Endothelial cell of umbilical vein (primary cell): Measurements from ENCODE around the gene LRRC7. TPM values are rescaled to one million over a fixed set of nuclear protein-coding genes. Genes with fewer than 3 reads are reported as not detected.

Experiments
- BruUV-seq: library from RNA; stranded (reverse); fragments of 400-500 nt; replicated peaks from 2 replicates; lab custom pipeline; 2021; lab: Mats Ljungman, UMichigan
- CTCF ChIA-PET: fragments of 300-600, 350-600 bp; sonication (Branson Sonifier 250); formaldehyde crosslinking; loops from one replicate; lab custom pipeline; 2021; ENCODE audit warnings: antibody characterized with exemption, inconsistent platforms; lab: Charles Lee
- POLR2A ChIA-PET: fragments of 300-600, 350-600 bp; sonication (Branson Sonifier 250); formaldehyde crosslinking; loops from one replicate; lab custom pipeline; 2021; ENCODE audit warnings: antibody characterized with exemption, inconsistent platforms; lab: Charles Lee
- DNase-seq: peaks from one replicate; pipeline ENCODE4 v3.0.0-alpha.2; 2011; ENCODE audit warnings: low read depth, low spot score
- FAIRE-seq: peaks from 2 replicates; lab custom pipeline; 2011; peaks lifted over from hg19 to GRCh38; lab: Jason Lieb, UNC
- H2AFZ ChIP-seq: 2 replicates; pipeline ENCODE4 v1.6.0; 2012; ENCODE audit warnings: low read depth, low read length, control low read depth, inconsistent platforms
- H3K27ac ChIP-seq: 2 replicates; pipeline ENCODE4 v1.5.1; 2011; ENCODE audit warnings: low read depth, mild to moderate bottlenecking, control low read depth, low read length, moderate library complexity; ENCODE audit not compliant: insufficient read depth
- H3K27me3 ChIP-seq, 2 experiments: 2 replicates each; pipeline versions ENCODE4 v1.6.0 to v1.6.1; 2011; ENCODE audit warnings: low read length in 2 of 2, mixed read lengths in 1 of 2; ENCODE audit not compliant: control insufficient read depth in 2 of 2, insufficient read depth in 2 of 2
- H3K36me3 ChIP-seq, 2 experiments: 2 replicates in 1 of 2; 3 replicates in 1 of 2; pipeline ENCODE4 v1.5.1; 2011; ENCODE audit warnings: low read length in 2 of 2, mild to moderate bottlenecking in 1 of 2, moderate library complexity in 1 of 2; ENCODE audit not compliant: control insufficient read depth in 2 of 2, insufficient read depth in 2 of 2; ENCODE audit errors: extremely low read depth in 1 of 2
- H3K4me1 ChIP-seq: 3 replicates; pipeline ENCODE4 v1.5.1; 2011; ENCODE audit warnings: mild to moderate bottlenecking, low read length; ENCODE audit not compliant: control insufficient read depth, insufficient read depth; ENCODE audit errors: extremely low read depth
- H3K4me2 ChIP-seq: 2 replicates; pipeline ENCODE4 v1.6.1; 2011; ENCODE audit warnings: low read length, control low read depth, mixed read lengths; ENCODE audit not compliant: insufficient read depth
- H3K4me3 ChIP-seq, 3 experiments: fragments of 200-600 bp in 1 of 3; sonication (generic), shearing (Covaris generic) in 1 of 3; replicated peaks in 1 of 3; 2 replicates each; pipeline ENCODE4 v1.5.1; 2011 to 2016; ENCODE audit warnings: control low read depth in 3 of 3, low read length in 3 of 3, mild to moderate bottlenecking in 2 of 3, inconsistent platforms in 1 of 3, low read depth in 1 of 3, moderate library complexity in 1 of 3; ENCODE audit not compliant: insufficient read depth in 1 of 3
- H3K79me2 ChIP-seq: 2 replicates; pipeline ENCODE4 v1.6.0; 2012; ENCODE audit warnings: low read length, inconsistent platforms; ENCODE audit not compliant: control insufficient read depth, insufficient read depth
- H3K9ac ChIP-seq: replicated peaks from 2 replicates; pipeline ENCODE3; 2011; ENCODE audit warnings: low read length, control low read depth; ENCODE audit not compliant: insufficient read depth; ENCODE audit errors: extremely low read depth
- H3K9me1 ChIP-seq: replicated peaks from 3 replicates; pipeline ENCODE4 v1.6.0; 2011; ENCODE audit warnings: mild to moderate bottlenecking, low read length; ENCODE audit not compliant: control insufficient read depth, insufficient read depth; ENCODE audit errors: extremely low read depth
- H3K9me3 ChIP-seq: replicated peaks from 2 replicates; pipeline ENCODE4 v1.5.1; 2012; ENCODE audit warnings: low read length, inconsistent platforms; ENCODE audit not compliant: control insufficient read depth, insufficient read depth
- H4K20me1 ChIP-seq: replicated peaks from 2 replicates; pipeline ENCODE3; 2011; ENCODE audit warnings: mild to moderate bottlenecking, low read length; ENCODE audit not compliant: control insufficient read depth, insufficient read depth; ENCODE audit errors: extremely low read depth
- CTCF ChIP-seq, 2 donors: IDR thresholded peaks; 1 replicate in 1 of 2; 2 replicates in 1 of 2; pipeline ENCODE4 v1.5.1; 2011; ENCODE audit warnings: low read length in 2 of 2, mild to moderate bottlenecking in 2 of 2, moderate library complexity in 2 of 2, control low read depth in 1 of 2, inconsistent platforms in 1 of 2, low read depth in 1 of 2; ENCODE audit not compliant: insufficient read depth in 1 of 2; ENCODE audit errors: extremely low read depth in 1 of 2
- EZH2 ChIP-seq: IDR thresholded peaks from 2 replicates; pipeline ENCODE4 v1.6.1; 2012; ENCODE audit warnings: borderline replicate concordance, low read depth, mild to moderate bottlenecking, moderate library complexity, low read length, inconsistent platforms; ENCODE audit not compliant: severe bottlenecking
- FOS ChIP-seq: IDR thresholded peaks from 2 replicates; pipeline ENCODE4 v1.6.1; 2011; ENCODE audit warnings: mild to moderate bottlenecking, low read length, moderate library complexity, borderline replicate concordance; ENCODE audit not compliant: insufficient read depth
- GATA2 ChIP-seq: IDR thresholded peaks from 2 replicates; pipeline ENCODE4 v1.7.0; 2011; ENCODE audit warnings: low read depth, mild to moderate bottlenecking, moderate library complexity, mixed read lengths, low read length; ENCODE audit not compliant: insufficient read length, insufficient read depth
- JUN ChIP-seq: IDR thresholded peaks from 2 replicates; pipeline ENCODE4 v1.6.1; 2011; ENCODE audit warnings: borderline replicate concordance, low read depth; ENCODE audit not compliant: insufficient read length, insufficient read depth
- MAX ChIP-seq: IDR thresholded peaks from 2 replicates; pipeline ENCODE4 v1.6.1; 2011; ENCODE audit not compliant: insufficient read depth, insufficient read length
- MYC ChIP-seq: IDR thresholded peaks from one replicate; pipeline ENCODE4 v1.6.1; 2011; ENCODE audit warnings: mild to moderate bottlenecking, low read depth, low read length
- POLR2A ChIP-seq: IDR thresholded peaks from 2 replicates; pipeline ENCODE4 v1.6.1; 2012; ENCODE audit warnings: low read depth, mild to moderate bottlenecking, control low read depth, low read length
- POLR2AphosphoS5 ChIP-seq: IDR thresholded peaks from 2 replicates; pipeline ENCODE4 v1.6.1; 2012; ENCODE audit warnings: low read depth, mild to moderate bottlenecking, control low read depth, low read length, moderate library complexity; ENCODE audit not compliant: insufficient read depth
- dilution Hi-C: fragments of 300-500 bp; cut with MboI; formaldehyde crosslinking; loops from one replicate; pipeline ENCODE4 v1.15.0; 2019; ENCODE audit warnings: low sequenced_read_pairs; ENCODE audit not compliant: extremely low pct_ligation_motif_present
- intact Hi-C: fragments of 100-400 bp; cut with micrococcal nuclease; formaldehyde crosslinking; loops from one replicate; pipeline ENCODE4 v1.10.0; 2022
- polyA plus RNA-seq, 4 experiments: library from polyadenylated mRNA; depleted of rRNA in 3 of 4; stranded (reverse) in 3 of 4; unstranded in 1 of 4; fragments of >200 nt; gene quantifications; 2 replicates each; pipeline versions ENCODE4 v1.2.1 to v1.2.3, GENCODE V29; 2011 to 2012; ENCODE audit warnings: missing spikeins in 1 of 4
- total RNA-seq: library from RNA; stranded (reverse); gene quantifications from 2 replicates; pipeline ENCODE4 v1.2.3, GENCODE V29; 2021

Gene LRRC7
- total and polyA plus RNA-seq, 2 donors (not counting 3 experiments of a cell fraction or from before 2014, with no cell fraction given): 0.11 to 0.58 TPM

GRCh38 chr1:69585666-69586065 is 17.9 kb downstream of the LRRC7 start:
- Histone ChIP-seq H3K9me3 (no peaks in the 10 kb centered on the region), H3K4me2 (no peak overlapping the region), H3K27me3 (no peaks in the 10 kb centered on the region), H3K4me1 (no peaks in the 10 kb centered on the region), H3K9me1 (no peaks in the 10 kb centered on the region), H3K4me3 (no peak overlapping the region), H2AFZ (no peak overlapping the region), H3K27ac (no peak overlapping the region), H4K20me1 (no peaks in the 10 kb centered on the region), H3K36me3 (no peaks in the 10 kb centered on the region), H3K79me2 (no peaks in the 10 kb centered on the region), H3K9ac (no peak overlapping the region)
- dilution Hi-C loops: no loop called here
- CTCF ChIA-PET: interaction anchor here (0.6 to 1.2 kb wide), 2 partner anchors 17 to 414 kb away, joined by 3 read pairs; no protein-coding TSS in a partner anchor
- DNase-seq (no peak), FAIRE-seq (no peak)
- TF ChIP-seq FOS (no peak), EZH2 (no peak), GATA2 (no peak)
- POLR2A ChIA-PET: no interaction called here
- no TSS peak for BruUV-seq
- intact Hi-C loops: no loop called here

- TF ChIP-seq FOS (no peak), GATA2 (no peak), CTCF (IDR thresholded peaks at IDR 0.05; ENCODE audit: extremely low read depth in 1 of 2, insufficient read depth in 1 of 2, low read depth in 1 of 2, low read length in 2 of 2) (no peak), MAX (no peak), JUN (no peak), POLR2A (no peak), POLR2AphosphoS5 (no peak), MYC (no peak), EZH2 (no peak)
- intact Hi-C loops (no loop called here), dilution Hi-C loops (no loop called here)
- Histone ChIP-seq H4K20me1 (no peaks in the 10 kb centered on the region), H3K9ac (no peak overlapping the region), H3K4me2 (no peak overlapping the region), H2AFZ (no peak overlapping the region), H3K9me3 (no peaks in the 10 kb centered on the region), H3K27ac (no peak overlapping the region), H3K9me1 (no peaks in the 10 kb centered on the region), H3K36me3 (no peaks in the 10 kb centered on the region), H3K4me1 (no peaks in the 10 kb centered on the region), H3K4me3 (no peak overlapping the region), H3K27me3 (no peaks in the 10 kb centered on the region), H3K79me2 (no peaks in the 10 kb centered on the region)
- BruUV-seq: no TSS peak
- ChIA-PET CTCF (no interaction called here), POLR2A (no interaction called here)
- DNase-seq (no peak), FAIRE-seq (no peak)
Measured at GRCh38 chr1:69587391-69587790, 19.7 kb downstream of the LRRC7 start.
